22Rv1 (cell line): ENCODE measurements around the gene JARID2.

Source experiments
- H3K27ac ChIP-seq: fragments of 450-650 bp; 2 replicates; pipeline ENCODE4 v1.5.1; 2017
- ZFX ChIP-seq: fragments of 450-650 bp; IDR thresholded peaks from 2 replicates; pipeline ENCODE4 v1.6.1; 2017; ENCODE audit warnings: antibody characterized with exemption, borderline replicate concordance
- TF ChIP-seq, protein P1 (sequence below): fragments of 450-650 bp; IDR thresholded peaks from 2 replicates; pipeline ENCODE4 v1.5.1; 2017; ENCODE audit warnings: mild to moderate bottlenecking

JARID2 gene

DNA sequence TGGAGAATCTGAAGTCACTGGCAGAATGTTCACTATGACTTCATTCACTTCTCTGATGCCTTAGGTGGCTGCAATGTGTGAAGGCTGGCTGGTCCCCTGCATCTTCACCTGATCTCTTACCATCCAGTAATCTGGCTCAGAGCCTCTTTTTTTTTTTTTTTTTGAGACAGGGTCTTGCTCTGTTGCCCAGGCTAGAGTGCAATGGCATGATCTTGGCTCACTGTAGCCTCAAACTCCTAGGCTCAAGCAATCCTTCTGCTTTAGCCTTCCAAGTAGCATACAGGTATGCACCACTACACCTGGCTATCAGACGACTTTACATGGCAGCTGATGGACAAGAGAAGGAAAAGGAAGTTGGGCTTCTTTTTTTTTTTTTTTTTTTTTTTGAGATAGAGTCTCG is 25.8 kb upstream of the JARID2 start:
- no peak overlapping the region for H3K27ac ChIP-seq
- TF ChIP-seq ZFX = no peak
- TF ChIP-seq, protein P1, sequence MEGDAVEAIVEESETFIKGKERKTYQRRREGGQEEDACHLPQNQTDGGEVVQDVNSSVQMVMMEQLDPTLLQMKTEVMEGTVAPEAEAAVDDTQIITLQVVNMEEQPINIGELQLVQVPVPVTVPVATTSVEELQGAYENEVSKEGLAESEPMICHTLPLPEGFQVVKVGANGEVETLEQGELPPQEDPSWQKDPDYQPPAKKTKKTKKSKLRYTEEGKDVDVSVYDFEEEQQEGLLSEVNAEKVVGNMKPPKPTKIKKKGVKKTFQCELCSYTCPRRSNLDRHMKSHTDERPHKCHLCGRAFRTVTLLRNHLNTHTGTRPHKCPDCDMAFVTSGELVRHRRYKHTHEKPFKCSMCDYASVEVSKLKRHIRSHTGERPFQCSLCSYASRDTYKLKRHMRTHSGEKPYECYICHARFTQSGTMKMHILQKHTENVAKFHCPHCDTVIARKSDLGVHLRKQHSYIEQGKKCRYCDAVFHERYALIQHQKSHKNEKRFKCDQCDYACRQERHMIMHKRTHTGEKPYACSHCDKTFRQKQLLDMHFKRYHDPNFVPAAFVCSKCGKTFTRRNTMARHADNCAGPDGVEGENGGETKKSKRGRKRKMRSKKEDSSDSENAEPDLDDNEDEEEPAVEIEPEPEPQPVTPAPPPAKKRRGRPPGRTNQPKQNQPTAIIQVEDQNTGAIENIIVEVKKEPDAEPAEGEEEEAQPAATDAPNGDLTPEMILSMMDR = no peak

DNA sequence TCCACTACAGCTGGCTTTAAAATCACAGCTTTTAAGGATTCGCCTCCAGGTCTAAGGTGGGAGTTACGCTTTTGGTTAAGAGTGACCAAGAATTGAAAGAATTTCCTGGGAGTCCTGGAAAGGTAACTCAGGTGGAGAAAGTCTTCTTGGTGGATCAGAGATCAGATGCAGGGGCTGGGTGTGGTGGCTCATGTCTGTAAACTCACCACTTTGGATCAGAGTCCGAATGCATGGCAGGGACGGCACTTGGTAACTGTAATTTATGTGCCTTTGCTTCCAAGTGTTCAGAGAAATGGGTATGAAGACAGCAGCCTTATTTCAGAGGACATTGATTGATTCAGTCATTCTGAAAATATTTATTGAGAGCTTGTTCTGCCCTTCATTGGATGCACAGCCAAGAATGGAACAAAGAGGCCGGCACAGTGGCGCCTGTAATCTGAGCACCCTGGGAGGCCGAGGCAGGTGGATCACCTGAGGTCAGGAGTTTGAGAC is 18.0 kb upstream of the JARID2 start:
- no peak for TF ChIP-seq ZFX
- TF ChIP-seq, protein P1 = no peak
- no peak overlapping the region for H3K27ac ChIP-seq

DNA sequence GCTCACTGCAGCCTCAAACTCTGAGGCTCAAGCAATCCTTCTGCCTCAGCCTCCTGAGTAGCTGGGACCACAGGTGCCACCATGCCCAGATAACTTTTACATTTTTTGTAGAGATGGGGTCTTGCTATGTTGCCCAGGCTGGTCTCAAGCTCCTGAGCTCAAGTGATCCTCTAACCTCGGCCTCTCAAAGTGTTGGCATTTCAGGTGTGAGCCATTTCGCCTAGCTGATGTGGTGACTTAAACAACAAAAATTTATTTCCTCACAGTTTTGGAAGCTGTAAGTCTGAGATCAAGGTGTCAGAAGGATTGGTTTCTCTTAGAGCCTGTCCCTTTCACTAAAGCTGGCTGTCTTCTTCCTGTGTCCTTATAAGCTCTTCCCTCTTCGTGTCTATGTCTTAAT is 15.0 kb upstream of the JARID2 start:
- TF ChIP-seq, protein P1 = no peak
- TF ChIP-seq ZFX = no peak
- H3K27ac ChIP-seq = no peak overlapping the region

DNA sequence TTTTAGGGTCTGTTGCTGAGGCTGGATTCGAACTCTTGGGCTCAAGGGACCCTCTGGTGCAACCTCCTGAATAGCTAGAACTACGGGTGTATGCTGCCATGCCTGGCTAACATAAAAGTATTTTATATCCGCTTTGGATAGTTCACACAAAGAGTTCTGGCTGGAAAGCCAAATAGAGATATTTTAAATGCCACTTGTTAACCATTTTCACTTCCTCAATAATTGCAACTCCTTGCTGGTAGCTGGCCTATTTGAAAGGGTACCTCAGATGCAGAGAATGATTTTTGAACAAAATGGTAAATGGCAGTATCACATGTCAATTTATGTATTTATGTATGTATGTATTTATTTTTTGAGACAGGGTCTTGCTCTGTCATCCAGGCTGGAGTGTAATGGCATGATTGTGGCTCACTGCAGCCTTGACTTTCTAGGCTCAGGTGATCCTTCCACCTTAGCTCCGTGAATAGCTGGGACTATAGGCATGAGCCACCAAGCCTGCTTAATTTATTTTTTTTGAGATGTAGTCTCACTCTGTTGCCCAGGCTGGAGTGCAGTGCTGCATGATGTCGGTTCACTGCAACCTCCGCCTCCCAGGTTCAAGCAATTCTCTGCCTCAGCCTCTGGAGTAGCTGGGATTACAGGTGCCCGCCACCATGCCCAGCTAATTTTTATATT is 12.9 kb upstream of the JARID2 start:
- TF ChIP-seq, protein P1 = no peak
- TF ChIP-seq ZFX = no peak
- no peak overlapping the region for H3K27ac ChIP-seq

DNA sequence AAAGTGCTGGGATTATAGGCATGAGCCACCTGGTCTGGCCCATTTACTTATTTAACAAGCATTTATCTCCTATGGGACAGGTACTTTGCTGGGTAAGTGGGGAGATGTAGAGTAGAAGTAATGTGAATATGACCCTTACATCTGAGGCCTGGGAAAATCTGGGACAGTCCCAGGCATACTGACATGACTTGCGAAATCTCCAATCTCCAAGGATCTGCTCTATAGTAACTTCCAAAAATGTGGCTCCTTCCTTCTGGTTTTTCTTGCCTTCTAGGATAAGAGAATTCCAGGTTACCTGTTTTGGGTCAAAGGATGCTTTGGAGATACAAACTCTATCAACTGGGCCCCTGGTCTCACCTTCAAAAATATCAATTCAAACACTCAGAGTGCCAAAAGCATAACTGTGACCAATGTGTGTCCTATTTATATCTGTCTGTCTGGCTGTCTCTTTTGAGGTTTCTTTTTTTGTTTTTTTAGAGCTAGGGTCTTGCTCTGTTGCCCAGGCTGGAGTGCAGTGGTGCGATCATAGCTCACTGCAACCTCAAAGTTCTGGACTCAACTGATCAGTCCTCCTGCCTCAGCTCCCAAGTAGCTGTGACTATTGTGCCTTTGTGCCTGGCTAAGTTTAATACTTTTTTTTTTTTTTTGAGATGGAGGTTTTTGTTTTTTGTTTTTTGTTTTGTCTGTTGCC is 11.7 kb upstream of the JARID2 start:
- TF ChIP-seq ZFX = no peak
- TF ChIP-seq, protein P1 = no peak
- no peak overlapping the region for H3K27ac ChIP-seq

DNA sequence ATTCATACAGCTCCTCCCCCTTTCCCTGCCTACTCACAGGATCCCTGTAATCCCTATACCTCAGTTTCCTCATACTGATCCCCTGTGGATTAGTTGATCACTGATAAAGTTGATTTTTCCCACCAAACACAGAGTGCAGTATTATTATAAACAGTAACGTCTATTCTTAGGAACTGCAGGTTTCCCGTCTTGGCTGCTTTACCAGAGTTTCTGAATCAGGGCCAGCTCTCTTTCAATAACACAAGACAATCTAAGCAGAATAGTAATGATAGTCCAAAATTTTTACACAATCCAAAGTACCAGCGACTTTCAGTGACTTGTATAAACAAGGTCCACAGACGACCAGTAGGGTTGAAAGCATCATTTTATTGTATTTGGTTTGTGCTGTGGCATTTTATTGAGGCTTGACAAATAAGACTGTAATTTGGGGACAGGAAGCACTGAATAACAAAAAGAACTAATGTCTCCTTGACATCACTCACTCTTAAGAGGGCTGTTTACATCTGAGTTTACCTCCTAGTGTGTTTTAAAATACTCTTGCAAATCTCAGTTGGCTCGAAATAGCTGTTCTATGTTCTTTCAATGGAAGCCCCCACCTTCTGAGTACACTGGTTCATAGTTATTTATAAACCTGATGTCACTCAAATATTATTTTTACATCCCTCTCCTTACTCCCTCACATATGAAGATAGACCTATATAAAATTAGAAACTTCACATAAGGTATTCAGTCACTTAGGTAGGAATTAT is 6.1 kb upstream of the JARID2 start:
- no peak overlapping the region for H3K27ac ChIP-seq
- TF ChIP-seq ZFX = no peak
- TF ChIP-seq, protein P1 = no peak
